Measurements from ENCODE around the gene TGFBR3L.
"Not testable (repeated sequence)": the region's sequence is repeated elsewhere in the genome, so short reads cannot be mapped to it uniquely, and the experiment has no call there.

DNA sequence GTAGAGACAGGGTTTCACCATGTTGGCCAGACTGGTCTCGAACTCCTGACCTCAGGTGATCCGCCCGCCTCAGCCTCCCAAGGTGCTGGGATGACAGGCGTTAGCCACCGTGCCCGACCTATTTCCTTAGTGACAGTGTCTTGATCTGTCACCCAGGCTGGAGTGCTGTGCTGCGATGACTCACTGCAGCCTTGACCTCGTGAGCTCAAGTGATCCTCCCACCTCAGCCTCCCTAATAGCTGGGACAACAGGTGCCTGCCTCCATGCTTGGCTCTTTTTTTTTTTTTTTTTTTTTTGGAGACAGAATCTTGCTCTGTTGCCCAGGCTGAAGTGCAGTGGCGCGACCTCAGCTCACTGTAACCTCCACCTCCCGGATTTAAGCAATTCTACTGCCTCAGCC is 15.4 kb downstream of the TGFBR3L start:
- TF ChIP-seq POLR2AphosphoS5, POLR2A (IDR thresholded peaks at IDR 0.05; ENCODE audit: low read depth, low read length): not testable (repeated sequence)
